GM18873 (cell line): ENCODE results near the gene DNAJC28.

ENCODE experiments used
- ATAC-seq: cut with Tn5 transposase; IDR thresholded peaks from one replicate; pipeline ENCODE4 v1.9.1; 2021; ENCODE audit warnings: mild to moderate bottlenecking, moderate library complexity, moderate number of reproducible peaks; ENCODE audit not compliant: unreplicated experiment, low FRiP score

DNAJC28 gene

DNA sequence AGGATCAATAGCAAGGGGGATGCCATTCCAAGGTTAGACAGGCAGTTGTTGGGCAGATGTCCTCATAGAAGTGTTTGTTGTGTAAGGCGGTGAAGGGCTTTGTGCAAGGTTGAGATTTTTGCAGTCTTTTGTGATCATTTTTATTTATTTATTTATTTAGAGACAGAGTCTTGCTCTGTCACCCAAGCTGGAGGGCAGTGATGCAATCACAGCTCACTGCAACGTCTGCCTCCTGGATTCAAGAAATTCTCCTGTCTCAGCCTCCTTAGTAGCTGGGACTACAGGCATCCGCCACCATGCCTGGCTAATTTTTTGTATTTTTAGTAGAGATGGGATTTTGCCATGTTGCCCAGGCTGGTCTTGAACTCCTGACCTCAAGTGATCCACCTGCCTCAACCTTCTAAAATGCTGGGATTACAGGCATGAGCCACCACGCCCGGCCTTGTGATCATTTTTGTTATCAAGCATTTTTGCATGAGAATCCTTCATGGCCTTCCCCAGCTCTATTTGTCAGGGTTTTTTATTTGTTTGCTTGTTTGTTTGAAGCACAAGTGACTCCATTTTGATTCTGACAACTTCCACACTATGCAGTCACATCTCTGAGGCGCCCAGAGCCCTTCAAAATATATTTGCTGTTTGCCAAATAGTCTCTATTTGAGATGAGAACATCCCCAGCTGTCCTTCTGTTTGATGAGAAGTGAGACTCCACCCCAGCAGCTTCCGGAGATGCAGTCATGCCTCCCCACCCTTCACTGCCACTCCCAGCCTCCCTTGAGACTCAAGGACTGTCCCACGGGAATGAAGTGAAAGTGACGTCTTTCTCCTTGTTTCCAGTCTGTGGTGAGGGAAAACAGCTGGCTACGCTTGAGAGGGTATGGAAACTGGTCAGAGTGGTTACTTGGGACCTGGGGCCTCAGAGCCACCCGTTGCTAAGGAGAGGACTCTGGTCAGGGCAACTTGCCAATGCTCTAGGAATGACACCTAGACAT, 49.7 kb downstream of the DNAJC28 start:
- ATAC-seq: peak; percentile 54
